Naive thymus-derived CD4-positive, alpha-beta T cell (primary cell): ENCODE results near the gene SLC8A2. TPM values are rescaled to one million over a fixed set of nuclear protein-coding genes. Genes with fewer than 3 reads are reported as not detected.

ENCODE experiments used
- ATAC-seq: fragments of 150-1000 bp; cut with Tn5 transposase; 2 replicates; pipeline ENCODE4 v1.10.0; 2021; ENCODE audit warnings: mild to moderate bottlenecking, moderate library complexity
- CTCF ChIA-PET: fragments of 350-600 bp; sonication (Branson Sonifier 250); formaldehyde crosslinking; loops from one replicate; lab custom pipeline; 2021; ENCODE audit warnings: antibody characterized with exemption; lab: Charles Lee
- POLR2A ChIA-PET: fragments of 350-600 bp; sonication (Branson Sonifier 250); formaldehyde crosslinking; loops from one replicate; lab custom pipeline; 2021; ENCODE audit warnings: antibody characterized with exemption, inconsistent platforms; lab: Charles Lee
- DNase-seq, 9 donors: peaks; one replicate each; pipeline versions ENCODE4 v3.0.0 to v3.0.0-alpha.2; 2020 to 2022; ENCODE audit warnings: mixed read lengths in 1 of 9
- H3K27ac ChIP-seq: one replicate; pipeline ENCODE4 v1.7.0; 2013; ENCODE audit warnings: mild to moderate bottlenecking, low read depth, low read length, moderate library complexity
- H3K27me3 ChIP-seq, 2 donors: one replicate each; pipeline ENCODE4 v1.7.0; 2013; ENCODE audit warnings: low read length in 2 of 2, mild to moderate bottlenecking in 2 of 2, moderate library complexity in 2 of 2; ENCODE audit not compliant: control insufficient read depth in 2 of 2, insufficient read depth in 2 of 2
- H3K36me3 ChIP-seq, 3 experiments: 1 replicate in 2 of 3; 2 replicates in 1 of 3; pipeline ENCODE4 v1.7.0; 2013; ENCODE audit warnings: low read length in 3 of 3, mild to moderate bottlenecking in 3 of 3, moderate library complexity in 1 of 3; ENCODE audit not compliant: insufficient read depth in 3 of 3, control insufficient read depth in 2 of 3
- H3K4me1 ChIP-seq, 2 donors: one replicate each; pipeline ENCODE4 v1.7.0; 2013; ENCODE audit warnings: low read length in 2 of 2, mild to moderate bottlenecking in 2 of 2, moderate library complexity in 1 of 2; ENCODE audit not compliant: control insufficient read depth in 2 of 2, insufficient read depth in 2 of 2
- H3K4me3 ChIP-seq: 2 replicates; pipeline ENCODE4 v1.7.0; 2013; ENCODE audit warnings: mild to moderate bottlenecking, low read length
- H3K9me3 ChIP-seq, 3 experiments: 1 replicate in 2 of 3; 2 replicates in 1 of 3; pipeline ENCODE4 v1.7.0; 2013; ENCODE audit warnings: low read length in 3 of 3; ENCODE audit not compliant: control insufficient read depth in 2 of 3
- H3K27ac Mint-ChIP-seq, 9 donors: one replicate each; pipeline ENCODE4 v1.8.0; 2020 to 2022; ENCODE audit warnings: mixed read lengths in 9 of 9, mild to moderate bottlenecking in 8 of 9, moderate library complexity in 5 of 9, inconsistent platforms in 2 of 9
- H3K27me3 Mint-ChIP-seq, 5 donors: one replicate each; pipeline ENCODE4 v1.8.0; 2021 to 2022; ENCODE audit warnings: mixed read lengths in 5 of 5, mild to moderate bottlenecking in 1 of 5
- H3K36me3 Mint-ChIP-seq, 5 donors: one replicate each; pipeline ENCODE4 v1.8.0; 2020 to 2022; ENCODE audit warnings: mixed read lengths in 5 of 5, mild to moderate bottlenecking in 3 of 5, inconsistent platforms in 1 of 5
- H3K4me1 Mint-ChIP-seq, 7 donors: one replicate each; pipeline ENCODE4 v1.8.0; 2020 to 2022; ENCODE audit warnings: mixed read lengths in 7 of 7, mild to moderate bottlenecking in 3 of 7, inconsistent platforms in 1 of 7
- H3K4me3 Mint-ChIP-seq, 10 donors: one replicate each; pipeline ENCODE4 v1.8.0; 2020 to 2022; ENCODE audit warnings: mild to moderate bottlenecking in 10 of 10, mixed read lengths in 10 of 10, moderate library complexity in 6 of 10, inconsistent platforms in 2 of 10
- H3K9me3 Mint-ChIP-seq, 11 donors: one replicate each; pipeline ENCODE4 v1.8.0; 2020 to 2022; ENCODE audit warnings: mixed read lengths in 11 of 11, mild to moderate bottlenecking in 4 of 11, inconsistent platforms in 1 of 11, moderate library complexity in 1 of 11
- intact Hi-C, 2 donors: fragments of 100-400 bp; cut with micrococcal nuclease; formaldehyde crosslinking; loops; one replicate each; pipeline ENCODE4 v1.15.1; 2023
- polyA plus RNA-seq, 2 donors: library from polyadenylated mRNA; unstranded; fragments of 300-500 nt; fragmentation: Illumina TruSeq; gene quantifications; one replicate each; pipeline ENCODE4 v1.2.3, GENCODE V29; 2021
- total RNA-seq, 6 experiments: library from RNA in 5 of 6; stranded (reverse) in 5 of 6; gene quantifications; 1 replicate in 5 of 6; 2 replicates in 1 of 6; pipeline ENCODE4 v1.2.3 and lab custom pipeline; 2021 to 2026

SLC8A2 gene
- total and polyA plus RNA-seq, 7 experiments from 2014 or later: 0.05 to 0.19 (median 0.19) TPM; not detected in 4

DNA sequence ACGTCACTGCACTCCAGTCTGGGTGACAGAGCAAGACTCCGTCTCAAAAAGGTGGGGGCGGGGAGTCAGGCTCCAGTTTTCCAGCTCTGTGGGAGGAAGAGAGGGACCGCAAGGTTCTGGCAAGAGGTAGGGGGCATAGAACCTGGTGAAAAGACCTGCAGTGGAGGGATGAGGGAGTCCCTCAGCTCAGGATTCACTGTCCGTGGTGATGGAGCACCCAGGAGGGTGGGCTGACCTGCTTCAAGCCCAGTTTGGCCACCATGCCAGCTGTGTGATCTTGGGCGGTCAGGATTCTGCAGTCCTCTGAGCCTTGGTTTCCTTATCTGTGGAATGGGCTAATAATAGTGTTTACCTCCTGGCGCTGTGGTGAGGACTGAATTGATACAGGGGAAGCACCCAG lies 21.2 kb downstream of the SLC8A2 start:
- Histone ChIP-seq H3K4me1 (peaks cover 14 to 21% of the 10 kb centered on the region in 2 donors), H3K27ac (no peak overlapping the region), H3K4me3 (no peak overlapping the region), H3K9me3 (peaks cover 0 to 4% (median 0%) of the 10 kb centered on the region in 3 experiments), H3K36me3 (no peaks in the 10 kb centered on the region), H3K27me3 (no peaks in the 10 kb centered on the region)
- H3K36me3 Mint-ChIP-seq: peaks cover 0 to 3% (median 0%) of the 10 kb centered on the region in 5 donors
- ChIA-PET CTCF (interaction anchor here (0.6 kb wide), 1 partner anchor 799 kb away, joined by 3 read pairs; no protein-coding TSS in a partner anchor), POLR2A (no interaction called here)
- peaks cover 18 to 31% (median 20%) of the 10 kb centered on the region in 7 donors for H3K4me1 Mint-ChIP-seq
- H3K27ac Mint-ChIP-seq: no peak overlapping the region
- peaks cover 0 to 10% (median 2%) of the 10 kb centered on the region in 11 donors for H3K9me3 Mint-ChIP-seq
- no peak for DNase-seq
- ATAC-seq: no peak
- H3K4me3 Mint-ChIP-seq: no peak overlapping the region
- intact Hi-C loops: no loop called here
- H3K27me3 Mint-ChIP-seq: peaks cover 18 to 66% (median 39%) of the 10 kb centered on the region in 5 donors

DNA sequence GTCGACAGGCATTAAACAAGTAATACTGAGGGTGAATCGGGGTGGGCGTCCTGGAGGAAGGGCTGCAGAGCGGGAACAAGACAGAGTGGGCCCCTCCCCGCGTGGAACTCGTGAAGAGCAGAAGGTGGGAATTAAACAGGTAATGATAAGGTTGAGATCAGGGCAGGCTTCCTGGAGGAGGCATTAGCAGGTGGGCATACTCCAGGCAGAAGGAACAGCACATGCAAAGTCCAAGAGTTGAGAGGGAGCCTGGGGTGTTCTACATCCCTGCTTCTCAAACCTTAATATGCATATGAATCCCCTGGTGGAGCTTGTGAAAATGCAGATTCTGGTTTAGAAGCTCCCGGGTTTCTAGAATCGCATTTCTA lies 23.3 kb downstream of the SLC8A2 start:
- Mint-ChIP-seq H3K27ac (peak overlapping the region in 1 of 9 donors; percentile 68), H3K4me3 (peak overlapping the region in 6 of 10 donors; percentile 4 to 79 (median 26)), H3K36me3 (no peaks in the 10 kb centered on the region), H3K4me1 (peaks cover 37 to 53% (median 39%) of the 10 kb centered on the region in 7 donors), H3K9me3 (peaks cover 0 to 5% (median 0%) of the 10 kb centered on the region in 11 donors), H3K27me3 (peaks cover 16 to 65% (median 46%) of the 10 kb centered on the region in 5 donors)
- Histone ChIP-seq H3K4me1 (peaks cover 26 to 33% of the 10 kb centered on the region in 2 donors), H3K4me3 (no peak overlapping the region), H3K27me3 (peaks cover 2 to 3% of the 10 kb centered on the region in 2 donors), H3K9me3 (peaks cover 0 to 4% (median 0%) of the 10 kb centered on the region in 3 experiments), H3K36me3 (no peaks in the 10 kb centered on the region), H3K27ac (no peak overlapping the region)
- ChIA-PET POLR2A (interaction anchor here (1.7 kb wide), 1 partner anchor 36 kb away, joined by 6 read pairs; the partner anchor contains the start of gene KPTN), CTCF (interaction anchor here (2.4 kb wide), 1 partner anchor 20 kb away, joined by 5 read pairs; no protein-coding TSS in a partner anchor)
- DNase-seq (no peak), ATAC-seq (no peak)
- intact Hi-C loops: no loop called here

DNA sequence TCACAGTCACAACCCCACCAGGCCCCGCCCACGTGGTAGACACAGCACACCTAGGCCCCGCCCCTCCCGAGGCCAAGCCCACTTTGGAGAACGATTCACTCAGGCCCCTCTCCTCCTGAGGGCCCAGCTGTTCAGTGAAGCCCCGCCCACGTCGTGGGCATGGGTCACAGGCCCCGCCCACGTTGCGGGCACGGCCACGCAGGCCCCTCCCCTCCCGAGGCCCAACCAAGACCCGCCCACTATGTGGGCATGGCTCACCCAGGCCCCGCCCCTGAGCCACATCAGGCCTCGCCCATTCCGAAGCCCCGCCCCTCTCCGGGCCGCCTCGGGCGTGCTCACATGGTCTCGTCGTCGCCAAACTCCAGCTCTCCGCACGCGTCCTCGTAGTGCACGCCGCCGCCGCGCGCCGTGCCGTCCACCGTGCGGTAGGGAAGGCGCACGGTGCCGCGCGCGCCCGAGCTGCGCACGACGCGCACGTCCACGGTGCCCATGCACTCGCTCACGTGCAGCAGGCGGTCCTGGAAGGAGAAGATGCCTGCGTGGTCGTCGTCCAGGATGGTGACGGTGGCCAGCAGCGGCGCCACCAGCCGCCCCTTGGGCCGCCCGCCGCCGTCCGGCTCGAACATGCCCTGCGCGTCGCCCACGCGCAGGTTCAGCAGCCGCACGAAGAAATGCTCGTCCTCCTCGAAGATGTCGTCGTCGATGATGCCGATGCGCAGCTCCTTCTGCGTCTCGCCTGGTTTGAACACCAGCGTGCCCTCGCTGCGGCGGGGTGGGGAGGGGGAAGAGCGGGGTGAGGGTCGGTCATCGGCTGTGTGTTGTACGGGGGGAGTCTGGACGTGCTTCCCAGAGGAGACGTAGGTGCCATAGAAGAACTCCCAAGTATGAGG lies 24.0 kb downstream of the SLC8A2 start:
- ChIA-PET POLR2A (interaction anchor here (1.7 kb wide), 1 partner anchor 37 kb away, joined by 6 read pairs; the partner anchor contains the start of gene KPTN), CTCF (interaction anchor here (2.4 kb wide), 1 partner anchor 19 kb away, joined by 5 read pairs; no protein-coding TSS in a partner anchor)
- H3K27ac Mint-ChIP-seq: peak overlapping the region in 2 of 9 donors; percentile 31 to 68
- peaks cover 0 to 5% (median 0%) of the 10 kb centered on the region in 11 donors for H3K9me3 Mint-ChIP-seq
- Histone ChIP-seq H3K4me1 (peaks cover 26 to 33% of the 10 kb centered on the region in 2 donors), H3K27me3 (peaks cover 3 to 5% of the 10 kb centered on the region in 2 donors), H3K27ac (no peak overlapping the region), H3K9me3 (peaks cover 0 to 4% (median 0%) of the 10 kb centered on the region in 3 experiments), H3K4me3 (no peak overlapping the region), H3K36me3 (no peaks in the 10 kb centered on the region)
- DNase-seq (peak; percentile 47 to 79 (median 55)), ATAC-seq (peak; percentile 79)
- no peaks in the 10 kb centered on the region for H3K36me3 Mint-ChIP-seq
- peaks cover 22 to 71% (median 53%) of the 10 kb centered on the region in 5 donors for H3K27me3 Mint-ChIP-seq
- intact Hi-C loops: loop anchor here (1.0 to 2.0 kb wide), 2 partner anchors 37 to 68 kb away; partner anchors contain the start of genes KPTN (in 1 of the 2) and NAPA (in 1 of the 2)
- peaks cover 41 to 57% (median 45%) of the 10 kb centered on the region in 7 donors for H3K4me1 Mint-ChIP-seq
- H3K4me3 Mint-ChIP-seq: peak overlapping the region; percentile 62 to 82 (median 76)

DNA sequence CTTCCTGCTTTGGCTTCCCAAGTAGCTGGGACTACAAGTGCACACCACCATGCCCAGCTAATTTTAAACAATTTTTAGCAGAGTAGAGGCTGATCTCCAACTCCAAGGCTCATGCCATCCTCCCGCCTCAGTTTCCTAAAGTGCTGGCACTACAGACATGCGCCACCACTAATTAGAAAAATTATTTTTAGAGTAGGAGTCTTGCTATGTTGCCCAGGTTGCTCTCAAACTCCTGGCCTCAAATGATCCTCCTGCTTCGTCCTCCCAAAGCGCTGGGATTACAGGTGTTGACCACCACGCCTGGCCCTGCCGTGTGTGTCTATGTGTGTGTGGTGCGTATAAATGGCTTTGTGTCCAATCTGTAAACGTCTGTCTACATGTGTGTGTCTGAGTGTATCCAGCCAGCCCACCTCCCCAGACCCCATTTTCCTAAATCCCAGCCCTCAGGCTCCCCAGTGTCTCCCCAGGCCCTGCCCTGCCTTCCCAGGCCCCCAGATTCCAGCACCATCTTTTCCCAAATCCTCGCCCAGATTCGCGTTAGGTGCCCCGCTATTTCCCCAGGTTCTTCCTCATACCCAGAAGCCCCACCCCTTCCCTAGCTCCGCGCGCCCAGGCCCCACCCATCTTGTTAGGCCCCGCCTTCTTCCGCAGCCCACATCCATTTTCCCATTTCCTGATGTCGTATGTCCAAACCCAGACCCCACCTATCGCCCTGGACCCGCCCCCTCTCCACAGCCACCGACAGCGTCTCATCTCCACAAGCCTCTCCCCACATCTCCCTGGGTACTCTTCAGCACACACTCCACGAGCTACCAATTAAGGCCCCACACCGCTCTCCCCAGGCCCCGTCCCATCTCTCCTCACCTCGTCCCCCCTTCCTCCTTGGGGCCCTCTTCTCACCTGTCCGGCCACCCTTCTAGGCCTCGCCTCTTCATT lies 24.9 kb downstream of the SLC8A2 start:
- Mint-ChIP-seq H3K27me3 (peaks cover 29 to 75% (median 59%) of the 10 kb centered on the region in 5 donors), H3K4me3 (peak overlapping the region; percentile 63 to 82 (median 80)), H3K36me3 (no peaks in the 10 kb centered on the region), H3K27ac (peak overlapping the region in 4 of 9 donors; percentile 29 to 63 (median 44)), H3K9me3 (peaks cover 0 to 5% (median 0%) of the 10 kb centered on the region in 11 donors), H3K4me1 (peaks cover 44 to 57% (median 46%) of the 10 kb centered on the region in 7 donors)
- ATAC-seq: no peak
- CTCF ChIA-PET: interaction anchor here (0.7 to 2.4 kb wide), 2 partner anchors 18 to 349 kb away, joined by 4 to 5 read pairs; no protein-coding TSS in a partner anchor
- Histone ChIP-seq H3K27ac (no peak overlapping the region), H3K9me3 (peaks cover 0 to 4% (median 0%) of the 10 kb centered on the region in 3 experiments), H3K4me1 (peaks cover 26 to 33% of the 10 kb centered on the region in 2 donors), H3K4me3 (peak overlapping the region; percentile 22), H3K36me3 (no peaks in the 10 kb centered on the region), H3K27me3 (peaks cover 3 to 5% of the 10 kb centered on the region in 2 donors)
- POLR2A ChIA-PET: interaction anchor here (0.5 to 1.7 kb wide), 4 partner anchors 23 to 76 kb away, joined by 3 to 6 read pairs (median 3); partner anchors contain the start of gene KPTN
- peak in 1 of 9 donors; percentile 54 for DNase-seq
- intact Hi-C loops: loop anchor here (1.0 to 2.0 kb wide), 3 partner anchors 37 to 68 kb away; partner anchors contain the start of genes KPTN (in 2 of the 2) and NAPA (in 1 of the 2)

DNA sequence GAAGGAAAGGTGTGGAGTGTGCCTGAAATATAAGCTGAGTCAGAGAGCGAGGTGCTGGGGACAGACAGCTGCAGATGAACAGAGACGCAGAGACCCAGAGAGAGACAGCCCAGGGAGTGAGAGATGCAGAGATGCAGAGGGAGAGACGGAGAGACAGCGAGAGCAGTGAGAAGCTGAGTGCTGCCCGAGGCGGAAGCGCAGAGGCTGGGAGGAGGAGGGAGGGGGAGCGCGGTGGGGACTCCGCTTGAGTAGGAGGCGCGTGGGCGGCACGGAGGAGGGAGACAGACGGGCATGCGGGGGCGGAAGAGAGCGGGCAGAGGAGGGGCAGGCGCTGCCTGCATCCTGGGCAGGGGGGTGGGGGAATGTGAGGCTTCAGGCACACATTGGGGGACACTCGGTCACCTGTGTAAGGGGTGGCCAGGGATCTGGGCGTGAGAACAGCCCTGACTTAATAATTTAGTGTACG lies 25.7 kb downstream of the SLC8A2 start:
- ChIA-PET CTCF (interaction anchor here (0.6 to 1.0 kb wide), 4 partner anchors 168 to 350 kb away, joined by 3 to 4 read pairs (median 4); no protein-coding TSS in a partner anchor), POLR2A (interaction anchor here (0.6 to 1.3 kb wide), 2 partner anchors 24 to 36 kb away, joined by 3 read pairs; no protein-coding TSS in a partner anchor)
- peak overlapping the region; percentile 74 to 88 (median 80) for H3K4me3 Mint-ChIP-seq
- no peaks in the 10 kb centered on the region for H3K36me3 Mint-ChIP-seq
- H3K27me3 ChIP-seq: peaks cover 3 to 5% of the 10 kb centered on the region in 2 donors
- ATAC-seq: peak; percentile 89
- H3K4me1 ChIP-seq: peaks cover 26 to 33% of the 10 kb centered on the region in 2 donors
- H3K27ac ChIP-seq: no peak overlapping the region
- peaks cover 35 to 76% (median 66%) of the 10 kb centered on the region in 5 donors for H3K27me3 Mint-ChIP-seq
- H3K36me3 ChIP-seq: no peaks in the 10 kb centered on the region
- H3K27ac Mint-ChIP-seq: peak overlapping the region in 2 of 9 donors; percentile 29 to 90
- intact Hi-C loops: loop anchor here (1.0 to 2.0 kb wide), 2 partner anchors 38 to 39 kb away; partner anchors contain the start of gene KPTN (in 2 of the 2)
- peaks cover 0 to 5% (median 0%) of the 10 kb centered on the region in 11 donors for H3K9me3 Mint-ChIP-seq
- H3K9me3 ChIP-seq: peaks cover 0 to 4% (median 0%) of the 10 kb centered on the region in 3 experiments
- peak overlapping the region; percentile 30 for H3K4me3 ChIP-seq
- peaks cover 44 to 57% (median 46%) of the 10 kb centered on the region in 7 donors for H3K4me1 Mint-ChIP-seq
- peak; percentile 60 to 78 (median 71) for DNase-seq
